22Rv1 (cell line): Measurements from ENCODE around the gene NUP62.
A peak's percentile ranks its signal among the peaks of the same experiment; 100 is the strongest.

Source experiments
- H3K27ac ChIP-seq: fragments of 450-650 bp; 2 replicates; pipeline ENCODE4 v1.5.1; 2017
- CTCF ChIP-seq: fragments of 450-650 bp; IDR thresholded peaks from 2 replicates; pipeline ENCODE4 v1.5.1; 2017; ENCODE audit warnings: mild to moderate bottlenecking
- ZFX ChIP-seq: fragments of 450-650 bp; IDR thresholded peaks from 2 replicates; pipeline ENCODE4 v1.6.1; 2017; ENCODE audit warnings: antibody characterized with exemption, borderline replicate concordance

Gene NUP62

DNA sequence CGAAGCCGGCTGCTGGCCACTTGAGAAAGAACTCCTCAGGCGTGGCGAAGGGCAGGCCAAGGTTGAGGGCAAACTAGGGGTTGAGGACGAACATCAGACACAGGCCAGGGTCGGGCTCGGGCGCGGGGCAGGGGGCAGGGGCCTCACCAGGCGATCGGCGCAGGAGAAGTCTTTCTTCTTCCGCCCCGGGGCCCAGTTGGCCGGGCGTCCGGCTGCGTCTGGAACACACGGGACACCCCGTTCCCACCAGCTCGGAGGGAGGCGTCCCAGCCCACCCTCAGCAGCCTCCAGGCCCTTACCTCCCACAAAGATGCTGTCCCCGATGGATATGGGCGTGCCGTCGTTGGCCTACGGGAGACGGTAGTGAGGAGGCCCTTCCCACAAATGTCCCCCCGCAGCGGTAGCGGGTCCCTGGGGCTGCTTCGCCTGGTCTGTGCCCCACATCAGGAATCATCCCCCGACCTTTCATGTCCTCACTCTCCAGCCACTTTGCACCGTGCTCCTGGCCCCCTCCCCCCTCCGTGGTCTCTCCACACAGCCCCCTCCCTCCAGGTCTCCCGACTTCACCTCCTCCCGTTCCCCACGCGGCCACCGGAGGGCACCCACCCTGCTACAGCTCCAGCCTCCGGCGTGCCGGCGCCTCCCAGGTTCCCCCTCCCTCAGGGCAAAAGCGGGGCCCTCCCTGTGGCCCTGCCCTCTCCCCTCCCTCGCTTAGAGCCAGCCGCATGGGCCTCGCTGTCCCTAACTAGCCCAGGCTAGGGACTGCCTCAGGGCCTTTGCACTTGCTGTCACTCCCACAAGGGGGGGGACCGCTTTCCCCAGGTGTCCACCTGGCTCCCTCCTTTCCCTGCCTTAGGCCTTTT is 66.7 kb downstream of the NUP62 start:
- TF ChIP-seq CTCF, result peak; percentile 56
- TF ChIP-seq ZFX, result no peak
- H3K27ac ChIP-seq, result peak overlapping the region; percentile 96

DNA sequence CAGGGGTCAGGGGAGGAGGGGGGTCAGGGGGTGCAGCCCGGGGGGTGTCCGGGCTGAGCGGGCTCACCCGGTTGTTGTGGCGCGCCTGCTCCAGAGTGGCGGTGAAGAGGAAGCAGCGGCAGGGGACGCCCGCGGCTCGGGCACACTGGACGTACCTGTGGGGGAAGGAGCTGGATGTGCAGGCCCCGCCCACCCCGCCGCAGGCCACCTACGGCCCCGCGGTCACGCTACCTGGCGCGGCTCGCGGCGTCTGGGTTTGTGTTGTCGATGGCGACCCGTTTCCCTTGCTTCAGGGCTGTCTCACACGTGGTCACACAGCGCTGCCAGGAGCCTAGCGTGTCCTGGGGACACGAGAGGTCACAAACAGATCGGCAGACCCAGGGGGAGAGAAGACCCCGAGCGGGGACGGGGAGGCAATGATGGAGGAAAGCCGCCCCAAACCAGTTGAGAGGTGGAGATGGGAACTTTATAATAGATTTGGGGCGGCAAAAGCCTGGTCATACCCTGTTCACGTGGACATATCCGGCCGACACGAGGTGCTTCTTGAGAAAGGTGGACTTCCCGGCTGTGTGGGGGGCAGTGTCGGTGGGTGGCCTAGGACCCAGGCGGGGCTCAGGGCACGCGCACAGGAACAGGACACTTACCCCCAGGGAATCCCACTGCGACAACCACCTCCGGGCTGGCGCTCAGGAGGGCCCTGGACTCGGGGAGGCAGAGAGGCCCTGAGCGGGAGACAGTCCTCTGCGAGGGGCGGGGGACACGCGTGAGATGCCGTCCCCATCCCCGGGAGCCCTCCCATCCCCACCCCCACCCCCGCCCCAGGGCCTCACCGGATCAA is 67.5 kb downstream of the NUP62 start:
- TF ChIP-seq CTCF, result peak; percentile 51
- no peak for TF ChIP-seq ZFX
- H3K27ac ChIP-seq, result peak overlapping the region; percentile 96

- TF ChIP-seq CTCF, result no peak
- H3K27ac ChIP-seq, result peak overlapping the region; percentile 96
These were observed 68.2 kb downstream of the NUP62 start for GRCh38 chr19:49861107-49861506.

DNA sequence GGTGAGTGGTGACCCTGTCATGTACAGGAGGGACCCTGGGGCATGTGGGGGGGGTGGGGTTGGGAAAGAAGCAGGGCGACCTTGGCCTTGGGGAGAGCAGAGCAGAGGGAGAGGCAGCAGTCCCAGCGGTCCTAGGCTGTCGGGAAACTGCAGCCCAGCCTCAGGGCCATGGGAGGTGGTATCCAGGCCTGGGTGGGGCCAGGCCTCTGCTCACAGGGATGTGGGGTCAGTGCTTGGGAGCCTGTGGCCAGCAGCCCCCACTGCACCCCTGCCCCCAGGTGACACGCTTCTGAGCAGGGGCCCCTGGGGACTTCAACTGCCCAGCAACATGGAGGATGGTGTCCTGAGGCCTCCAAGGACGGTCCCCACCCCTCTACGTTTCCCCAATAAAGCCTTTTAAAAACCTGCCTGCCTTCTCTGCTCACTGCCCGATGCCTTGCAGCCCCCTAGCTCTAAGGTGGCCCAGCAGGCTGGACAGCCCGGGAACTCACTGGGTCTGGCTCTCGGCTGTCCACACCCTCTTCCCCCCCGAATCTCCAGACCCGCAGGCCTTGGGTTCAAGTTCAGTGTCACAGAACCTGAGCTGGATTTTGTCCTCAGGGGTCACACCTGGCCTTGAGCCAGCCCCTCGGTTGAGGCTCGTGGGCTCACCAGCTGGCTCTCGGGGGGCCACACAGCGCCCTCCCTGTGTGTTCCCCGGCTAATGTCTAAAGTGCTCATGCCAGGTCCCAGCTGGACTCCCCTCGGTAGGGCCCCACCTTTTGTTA is 68.8 kb downstream of the NUP62 start:
- peak overlapping the region; percentile 96 for H3K27ac ChIP-seq
- TF ChIP-seq CTCF, result no peak
- TF ChIP-seq ZFX, result no peak

DNA sequence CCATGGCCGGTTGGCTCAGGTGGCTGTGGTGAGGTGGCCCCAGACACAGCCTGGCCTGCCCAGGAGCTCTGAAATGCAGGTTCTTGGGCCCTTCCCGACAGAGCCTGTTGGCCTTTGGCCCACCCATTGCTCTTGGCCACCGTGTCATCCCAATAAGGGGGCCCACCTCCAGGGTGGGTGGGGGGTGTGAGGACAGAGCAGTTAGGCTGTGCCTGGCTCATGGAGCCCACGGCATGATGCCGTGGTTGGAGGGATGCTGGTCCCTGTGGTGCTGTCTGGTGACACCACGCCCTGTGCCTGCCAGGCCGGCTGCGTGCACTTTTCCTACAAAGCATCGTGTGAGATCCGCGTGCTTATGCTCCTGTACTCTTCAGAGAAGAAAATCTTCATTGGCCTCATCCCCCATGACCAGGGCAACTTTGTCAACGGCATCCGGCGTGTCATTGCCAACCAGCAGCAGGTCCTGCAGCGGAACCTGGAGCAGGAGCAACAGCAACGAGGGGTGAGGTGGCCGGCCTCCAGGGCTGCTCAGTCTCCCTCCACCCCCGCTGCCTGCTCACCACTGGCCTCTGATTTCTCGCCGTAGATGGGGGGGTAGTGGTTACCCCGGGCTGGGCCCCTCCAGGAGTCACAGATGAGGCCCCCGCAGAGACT is 69.5 kb downstream of the NUP62 start:
- H3K27ac ChIP-seq, result peak overlapping the region; percentile 96
- no peak for TF ChIP-seq CTCF
- TF ChIP-seq ZFX, result no peak

- TF ChIP-seq CTCF (0 out of 2 replicates have a peak, but pooled peaks have one; percentile 4), ZFX (no peak)
- peak overlapping the region; percentile 96 for H3K27ac ChIP-seq
These were observed 71.0 kb downstream of the NUP62 start for GRCh38 chr19:49858088-49858985.
